HCT116 (cell line): ENCODE results near the gene RAP1GAP2.

Source experiments
- CTCF ChIP-seq, 3 experiments: fragments of 200-600 bp in 1 of 3; sonication (generic) in 1 of 3; IDR thresholded peaks in 2 of 3; conservative IDR thresholded peaks in 1 of 3; 2 replicates each; pipeline ENCODE4 v1.5.1; 2012 to 2017; ENCODE audit warnings: low read depth in 2 of 3, low read length in 2 of 3, antibody characterized with exemption in 1 of 3, borderline replicate concordance in 1 of 3, control low read depth in 1 of 3, mild to moderate bottlenecking in 1 of 3, mixed read lengths in 1 of 3, mixed run types in 1 of 3, moderate library complexity in 1 of 3; ENCODE audit not compliant: insufficient read depth in 1 of 3
- EGR1 ChIP-seq: IDR thresholded peaks from 2 replicates; pipeline ENCODE4 v1.6.1; 2012; ENCODE audit warnings: low read depth

DNA sequence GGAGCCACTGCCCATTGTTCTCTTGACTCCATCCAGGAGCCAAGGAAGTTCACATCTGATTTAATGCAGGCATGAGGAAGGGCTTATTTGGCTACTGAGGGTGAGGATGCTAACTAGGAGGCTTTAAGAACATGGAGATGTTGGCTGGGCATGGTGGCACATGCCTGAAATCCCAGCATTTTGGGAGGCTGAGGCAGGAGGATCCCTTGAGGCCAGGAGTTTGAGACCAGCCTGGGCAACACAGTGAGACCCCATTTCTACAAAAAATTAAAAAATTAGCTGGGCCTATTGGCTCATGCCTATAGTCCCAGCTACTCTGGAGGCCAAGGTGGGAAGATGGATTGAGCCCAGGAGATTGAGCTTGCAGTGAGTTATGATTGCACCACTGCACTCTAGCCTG lies 116.5 kb downstream of the RAP1GAP2 start:
- TF ChIP-seq CTCF (IDR thresholded peaks at IDR 0.05 in 2 of 3, conservative IDR thresholded peaks at IDR 0.05 in 1 of 3; ENCODE audit: borderline replicate concordance in 1 of 3, insufficient read depth in 1 of 3, low read depth in 2 of 3, low read length in 2 of 3) (no peak), EGR1 (no peak)
